DLD1 (cell line): ENCODE measurements around the gene SERPINA9.
"Not testable (repeated sequence)": the region's sequence is repeated elsewhere in the genome, so short reads cannot be mapped to it uniquely, and the experiment has no call there.

Experiments used
- in situ Hi-C: cut with HindIII; loops from 2 replicates; pipeline ENCODE4 v1.10.0; 2017; ENCODE audit warnings: low sequenced_read_pairs

Gene SERPINA9

GRCh38 chr14:94427016-94427613, 48.9 kb downstream of the SERPINA9 start:
- in situ Hi-C loops, result no loop called here

- in situ Hi-C loops, result no loop called here
These were observed 49.5 kb downstream of the SERPINA9 start for GRCh38 chr14:94426526-94426925.

GRCh38 chr14:94424371-94424770, 51.6 kb downstream of the SERPINA9 start:
- in situ Hi-C loops, result no loop called here

- in situ Hi-C loops, result no loop called here
These were observed 52.4 kb downstream of the SERPINA9 start for GRCh38 chr14:94423453-94424056.

- in situ Hi-C loops, result no loop called here
These were observed 54.7 kb downstream of the SERPINA9 start for GRCh38 chr14:94421316-94421715.

- in situ Hi-C loops, result not testable (repeated sequence)
These were observed 58.3 kb downstream of the SERPINA9 start for GRCh38 chr14:94417497-94418205.
